ENCODE data around the gene LONP1.
A peak's percentile ranks its signal among the peaks of the same experiment; 100 is the strongest.
"Not testable (repeated sequence)": the region's sequence is repeated elsewhere in the genome, so short reads cannot be mapped to it uniquely, and the experiment has no call there.

Gene LONP1

GRCh38 chr19:5692723-5693194, 27.2 kb downstream of the LONP1 start:
- no peak for DNase-seq

GRCh38 chr19:5691822-5692722, 27.9 kb downstream of the LONP1 start:
- no peak for DNase-seq

DNA sequence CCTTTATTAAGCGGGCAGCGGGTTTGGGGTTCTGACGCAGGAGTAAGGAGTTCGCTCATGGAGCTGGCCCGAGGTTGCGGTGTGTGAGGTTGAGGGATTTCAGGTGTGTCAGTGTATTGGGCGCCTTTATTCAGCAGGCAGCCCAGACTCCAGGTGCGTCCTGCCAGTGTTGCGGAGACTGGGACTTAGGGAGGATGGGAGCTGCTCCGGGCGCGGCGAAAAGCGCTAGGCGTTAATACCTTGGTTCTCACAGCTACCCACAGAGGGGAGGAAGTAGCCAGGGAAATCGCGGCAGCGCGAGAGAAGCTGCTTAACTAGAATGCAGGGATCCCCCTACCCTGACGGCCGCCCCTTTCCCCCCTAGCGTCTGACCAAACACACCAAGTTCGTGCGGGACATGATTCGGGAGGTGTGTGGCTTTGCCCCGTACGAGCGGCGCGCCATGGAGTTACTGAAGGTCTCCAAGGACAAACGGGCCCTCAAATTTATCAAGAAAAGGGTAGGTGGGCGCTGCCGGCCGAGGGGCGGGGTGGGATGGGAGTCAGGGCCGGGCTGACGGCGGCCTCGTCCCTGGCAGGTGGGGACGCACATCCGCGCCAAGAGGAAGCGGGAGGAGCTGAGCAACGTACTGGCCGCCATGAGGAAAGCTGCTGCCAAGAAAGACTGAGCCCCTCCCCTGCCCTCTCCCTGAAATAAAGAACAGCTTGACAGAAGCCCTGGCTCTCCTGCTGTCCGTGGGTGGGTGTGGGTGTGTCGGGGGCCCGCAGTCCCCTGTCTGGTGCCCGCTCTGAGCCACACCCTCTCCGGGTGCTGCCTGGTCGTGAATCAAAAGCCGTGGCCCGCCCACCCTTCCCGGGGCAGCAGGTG, 28.8 kb downstream of the LONP1 start:
- peak in 1 of 2 experiments; percentile 12 for DNase-seq

DNA sequence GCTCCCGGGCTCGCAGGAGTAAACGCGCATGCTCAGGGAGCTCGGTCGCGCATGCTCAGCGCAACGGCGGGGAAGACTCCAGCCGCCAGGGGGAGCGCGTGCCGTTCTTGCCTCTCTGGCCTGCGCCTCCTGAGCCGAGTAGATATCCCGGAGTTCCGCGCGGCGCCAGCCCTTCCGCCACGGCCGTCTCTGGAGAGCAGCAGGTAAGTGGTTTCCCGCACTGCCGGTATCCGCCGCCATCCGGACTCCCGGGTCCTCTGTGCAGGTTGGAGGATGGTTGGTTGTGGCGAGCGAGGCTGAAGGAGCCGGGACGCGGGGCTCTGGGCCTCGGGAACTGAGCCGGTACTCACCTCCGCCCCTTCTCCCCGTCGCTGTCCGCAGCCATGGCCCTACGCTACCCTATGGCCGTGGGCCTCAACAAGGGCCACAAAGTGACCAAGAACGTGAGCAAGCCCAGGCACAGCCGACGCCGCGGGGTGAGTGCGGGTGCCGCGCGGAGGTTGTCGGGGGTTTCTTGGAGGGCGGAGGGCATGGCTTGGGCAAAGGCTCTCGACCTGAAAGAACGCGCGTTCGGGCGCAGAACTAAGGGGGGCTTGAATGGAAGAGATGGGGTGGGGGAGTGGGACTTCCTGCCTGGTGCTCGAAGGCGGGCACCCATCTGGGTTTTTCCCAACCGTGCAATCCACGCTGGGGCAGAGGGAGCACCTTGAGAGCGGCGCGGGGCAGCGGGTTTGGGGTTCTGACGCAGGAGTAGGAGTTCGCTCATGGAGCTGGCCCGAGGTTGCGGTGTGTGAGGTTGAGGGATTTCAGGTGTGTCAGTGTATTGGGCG, 29.6 kb downstream of the LONP1 start, which contains the start of gene RPL36:
RPL36 (plus strand) TSS at position 171 of the 830 bp plus-strand sequence; CDS start at position 384, 213 bp downstream.
- peak; percentile 91 to 92 for DNase-seq

DNA sequence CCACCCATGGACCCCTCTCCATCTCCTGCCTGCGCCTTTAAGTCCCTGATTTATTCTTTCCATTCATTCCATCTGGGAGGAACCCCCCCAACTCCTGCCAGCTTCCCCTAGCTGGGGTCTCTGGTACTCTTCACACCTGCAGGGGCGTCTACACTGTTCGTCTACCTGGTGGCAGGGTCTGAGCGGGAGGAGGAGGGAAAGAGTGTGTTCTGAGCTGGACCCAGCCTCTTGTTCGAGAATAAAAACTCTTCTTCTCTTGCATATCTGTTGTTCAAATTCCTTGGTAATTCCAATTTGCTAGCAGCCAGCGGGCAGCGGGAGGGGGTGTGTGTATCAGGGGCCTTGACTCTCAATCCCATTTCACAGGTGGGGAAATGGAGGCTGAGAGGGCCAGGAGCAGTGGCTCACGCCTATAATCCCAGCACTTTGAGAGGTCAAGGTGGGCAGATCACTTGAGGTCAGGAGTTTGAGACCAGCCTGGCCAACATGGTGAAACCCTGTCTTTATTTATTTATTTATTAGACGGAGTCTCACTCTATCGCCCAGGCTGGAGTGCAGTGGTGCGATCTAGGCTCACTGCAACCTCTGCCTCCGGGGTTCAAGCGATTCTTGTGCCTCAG, 31.6 kb downstream of the LONP1 start:
- DNase-seq, result not testable (repeated sequence)

DNA sequence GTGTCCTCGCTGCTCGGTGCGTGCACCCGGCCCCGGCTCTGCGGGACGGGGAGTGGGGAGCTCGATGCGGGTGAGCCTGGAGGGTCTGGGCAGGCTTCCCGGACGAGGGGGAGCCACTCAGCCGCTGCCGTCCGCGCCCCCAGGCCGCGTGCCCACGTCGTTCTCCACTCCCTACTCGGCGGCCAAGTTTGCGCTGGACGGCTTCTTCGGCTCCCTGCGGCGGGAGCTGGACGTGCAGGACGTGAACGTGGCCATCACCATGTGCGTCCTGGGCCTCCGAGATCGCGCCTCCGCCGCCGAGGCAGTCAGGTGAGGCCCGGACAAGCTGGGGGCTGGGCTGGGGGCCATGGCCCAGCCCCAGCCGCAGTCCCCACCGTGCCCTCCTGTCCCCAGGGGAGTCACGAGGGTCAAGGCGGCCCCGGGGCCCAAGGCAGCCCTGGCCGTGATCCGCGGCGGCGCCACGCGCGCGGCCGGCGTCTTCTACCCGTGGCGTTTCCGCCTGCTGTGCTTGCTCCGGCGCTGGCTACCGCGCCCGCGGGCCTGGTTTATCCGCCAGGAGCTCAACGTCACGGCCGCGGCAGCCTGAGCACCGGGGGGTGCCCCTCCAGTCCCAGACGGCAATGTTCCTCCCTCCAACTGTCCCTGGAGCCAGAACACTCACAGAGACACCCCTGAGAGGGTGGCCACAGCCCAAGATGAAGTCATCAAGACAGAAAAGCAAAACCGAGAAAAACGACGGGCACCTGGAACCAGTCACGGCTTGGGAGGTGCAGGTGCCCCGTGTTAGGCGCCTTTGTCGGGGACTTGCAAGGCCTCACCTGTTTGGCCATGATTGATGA, 32.4 kb downstream of the LONP1 start:
- DNase-seq, result no peak

- DNase-seq, result peak; percentile 92 to 93
Measured at GRCh38 chr19:5686647-5687359, 33.1 kb downstream of the LONP1 start.

GRCh38 chr19:5686326-5686646, 33.7 kb downstream of the LONP1 start:
- no peak for DNase-seq

DNA sequence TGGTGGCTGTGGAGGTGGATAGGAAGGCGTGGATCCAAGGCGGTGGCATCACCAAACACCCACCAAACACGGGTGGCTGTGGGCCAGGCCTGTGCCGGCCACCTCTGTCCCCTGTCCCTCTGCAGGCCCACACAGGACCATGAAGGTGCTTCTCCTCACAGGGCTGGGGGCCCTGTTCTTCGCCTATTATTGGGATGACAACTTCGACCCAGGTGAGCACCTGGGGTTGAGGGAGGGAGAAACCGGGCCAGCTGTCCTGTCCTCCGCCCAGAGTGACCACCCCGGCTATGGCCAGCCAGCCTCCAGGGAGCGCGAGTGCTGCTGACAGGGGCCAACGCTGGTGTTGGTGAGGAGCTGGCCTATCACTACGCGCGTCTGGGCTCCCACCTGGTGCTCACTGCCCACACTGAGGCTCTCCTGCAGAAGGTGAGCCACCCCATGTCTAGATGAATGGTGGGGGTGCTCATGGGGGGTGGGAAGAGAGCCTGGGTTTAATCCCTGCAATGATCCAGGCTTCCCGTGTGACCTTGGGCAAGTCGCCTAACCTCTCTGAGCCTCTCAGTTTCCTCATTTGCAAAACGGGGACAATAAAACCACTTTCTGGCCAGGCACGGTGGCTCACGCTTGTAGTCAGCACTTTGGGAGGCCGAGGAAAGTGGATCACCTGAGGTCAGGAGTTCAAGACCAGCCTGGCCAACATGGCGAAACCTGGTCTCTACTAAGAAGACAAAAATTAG, 35.1 kb downstream of the LONP1 start:
- DNase-seq, result no peak

GRCh38 chr19:5683177-5683886, 36.6 kb downstream of the LONP1 start:
- DNase-seq, result no peak

GRCh38 chr19:5682107-5682482, 37.9 kb downstream of the LONP1 start:
- DNase-seq, result no peak

DNA sequence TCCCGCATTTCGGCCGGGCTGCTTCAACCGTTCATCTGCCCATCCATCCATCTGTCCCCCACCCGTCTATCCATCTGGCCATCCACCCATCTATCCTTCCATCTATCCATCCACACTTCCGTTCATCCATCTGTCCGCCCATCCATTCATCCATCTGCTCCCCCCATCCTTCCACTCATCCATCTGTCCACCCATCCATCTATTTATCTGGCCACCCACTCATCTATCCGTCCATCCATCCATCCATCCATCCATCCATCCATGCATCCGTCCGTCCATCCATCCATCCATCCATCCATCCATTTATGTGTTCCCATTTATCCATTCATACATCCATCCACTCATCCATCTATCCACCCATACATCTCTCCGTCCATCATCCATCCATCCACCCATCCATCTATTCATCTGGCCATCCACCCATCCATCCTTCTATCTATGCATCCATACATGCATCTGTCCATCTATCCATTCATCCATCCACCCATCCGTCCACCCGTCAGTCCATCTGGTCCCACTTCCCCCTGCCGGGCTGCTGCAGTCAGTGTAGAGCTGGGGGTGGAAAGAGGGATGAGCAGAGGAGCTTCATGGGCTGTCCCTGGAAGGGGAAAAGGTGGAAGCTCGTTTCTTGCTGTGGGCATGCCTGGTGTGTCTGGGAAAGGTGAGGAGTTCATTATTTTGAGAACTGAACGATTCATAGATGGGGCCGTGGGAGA, 38.4 kb downstream of the LONP1 start:
- DNase-seq, result no peak

DNA sequence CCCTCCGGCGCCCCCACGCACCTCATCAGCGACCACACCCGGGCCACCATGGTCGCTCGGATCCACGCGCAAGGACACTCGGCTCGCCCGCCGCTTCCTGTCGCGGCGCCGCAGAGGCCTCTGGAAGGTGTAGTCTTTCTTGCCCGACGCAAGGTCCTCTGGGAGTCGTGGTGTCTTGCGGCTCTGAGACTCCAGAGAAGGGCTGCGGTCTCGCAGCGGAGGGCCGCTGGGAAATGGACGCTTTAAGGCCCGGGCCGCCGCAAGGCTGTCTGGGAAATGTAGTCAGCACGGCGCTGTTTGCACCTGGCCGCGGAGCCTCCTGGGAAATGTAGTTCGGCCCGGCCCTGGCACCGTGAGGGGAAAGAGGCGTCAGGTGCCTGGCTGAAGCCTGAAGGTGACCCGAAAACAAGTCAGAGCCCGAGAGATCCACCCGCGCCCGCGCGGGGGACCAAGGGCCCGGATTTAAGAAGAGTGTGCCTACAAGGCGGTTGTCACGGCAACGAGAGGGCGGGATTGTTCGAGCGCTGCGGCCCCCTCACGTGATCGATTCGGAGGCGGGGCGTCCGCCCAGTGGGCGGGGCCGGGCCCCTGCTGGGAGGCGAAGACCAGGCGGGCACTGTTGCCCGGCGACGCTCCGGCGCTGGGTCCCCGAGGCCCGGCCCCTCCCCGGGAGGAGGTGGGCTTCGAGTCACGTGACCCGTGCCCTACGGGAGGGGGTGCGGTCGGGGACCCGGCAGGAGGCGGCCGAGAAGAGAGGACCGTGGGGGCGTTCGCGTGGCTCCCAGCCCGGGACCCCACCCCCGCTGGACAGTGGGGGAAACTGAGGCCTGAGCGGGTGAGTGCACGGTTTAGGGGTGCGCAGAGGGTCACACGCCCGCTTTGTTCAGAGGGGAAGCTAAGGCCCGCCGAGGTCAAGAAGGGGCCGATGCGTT, 39.2 kb downstream of the LONP1 start, which contains the start of the genes HSD11B1L and MICOS13:
HSD11B1L (plus strand) TSS at position 591 of the 932 bp plus-strand sequence. CDS start 3,806 bp downstream, outside the sequence.
MICOS13 (minus strand) TSS at position 80 of the 932 bp plus-strand sequence; CDS start at position 50, 30 bp downstream.
- peak; percentile 98 for DNase-seq

- DNase-seq, result peak in 1 of 2 experiments; percentile 54
Measured at GRCh38 chr19:5680084-5680436, 39.9 kb downstream of the LONP1 start.

DNA sequence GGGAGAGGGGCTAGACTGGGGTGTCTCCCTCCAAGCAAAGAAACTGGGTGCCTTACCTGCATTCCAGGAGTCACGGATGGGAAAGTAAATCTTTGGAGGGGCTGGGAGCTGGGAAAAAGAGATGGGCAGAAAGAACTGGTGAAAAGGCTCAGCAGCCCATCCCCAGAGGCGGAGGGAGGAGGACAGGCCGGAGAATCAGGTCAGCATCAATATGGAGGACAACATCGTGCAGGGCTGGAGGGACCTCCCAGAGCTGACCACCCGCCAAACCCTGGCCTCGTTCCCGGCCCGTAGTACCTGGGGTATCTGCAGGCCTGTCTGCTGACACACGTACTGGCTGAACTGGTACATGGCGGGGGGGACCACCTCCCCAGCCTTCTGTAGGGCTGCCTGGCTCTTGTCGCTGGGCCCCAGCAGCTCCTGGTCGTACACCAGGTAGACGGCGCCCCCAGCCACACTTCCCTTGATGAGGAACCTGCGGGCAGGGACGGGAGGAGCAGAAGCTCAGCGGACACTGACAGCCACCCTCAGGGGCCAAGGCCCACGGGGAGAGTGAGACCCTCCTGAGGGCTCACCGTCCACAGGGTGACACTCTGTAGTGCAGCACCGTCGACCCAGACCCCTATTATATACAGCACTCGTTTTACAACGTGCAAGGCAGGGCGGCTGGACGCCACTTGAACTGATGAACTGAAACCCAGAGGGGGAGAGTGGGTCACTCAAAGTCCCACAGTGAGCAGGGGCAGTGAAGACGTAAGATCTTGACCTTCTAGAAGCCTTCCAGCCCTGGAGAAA, 40.5 kb downstream of the LONP1 start:
- no peak for DNase-seq

DNA sequence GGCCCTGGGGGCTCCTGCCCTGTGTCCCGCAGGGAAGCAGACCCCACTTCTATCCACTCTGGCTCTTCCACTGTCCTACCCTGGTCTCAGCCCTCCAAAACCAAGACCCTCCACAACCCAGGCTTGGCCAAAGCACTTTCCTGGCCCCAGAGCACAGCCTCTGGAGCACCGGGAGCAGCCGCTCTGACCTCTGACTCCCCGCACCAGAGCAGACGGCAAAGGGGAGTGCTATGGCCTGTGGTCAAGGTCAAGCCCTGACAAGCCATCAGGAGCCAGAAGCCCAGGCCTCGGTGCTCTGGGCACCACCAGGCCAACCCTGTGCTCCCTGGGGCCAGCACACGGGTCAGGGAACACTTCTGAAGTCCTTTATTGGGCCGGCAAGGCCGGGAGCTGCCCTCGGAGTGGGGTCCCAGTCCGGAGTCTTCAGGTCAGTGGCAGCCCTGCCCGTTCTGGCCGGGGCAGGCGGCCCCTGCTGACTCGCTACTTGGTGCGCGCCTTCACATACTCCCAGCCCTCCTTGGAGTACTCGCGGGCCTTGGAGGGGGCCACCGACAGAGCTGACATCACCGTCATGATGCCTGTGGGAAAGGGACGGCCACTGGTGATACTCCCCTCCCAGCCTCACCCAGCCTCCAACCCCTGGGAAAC, 41.8 kb downstream of the LONP1 start:
- DNase-seq, result no peak

Measured in SHP77 (cell line).